GM06990 (cell line): ENCODE data around the gene MGAT5.

Experiments
- DNase-seq: peaks from one replicate; pipeline ENCODE4 v3.0.0-alpha.2; 2011; ENCODE audit not compliant: insufficient read length; ENCODE audit errors: extremely low read depth
- H3K27me3 ChIP-seq: replicated peaks from 2 replicates; pipeline ENCODE4 v1.6.0; 2011; ENCODE audit warnings: low read length; ENCODE audit not compliant: control insufficient read depth, insufficient read depth
- H3K36me3 ChIP-seq: 2 replicates; pipeline ENCODE4 v1.5.1; 2011; ENCODE audit warnings: low read length; ENCODE audit not compliant: control insufficient read depth, insufficient read depth
- H3K4me3 ChIP-seq: replicated peaks from 2 replicates; pipeline ENCODE4 v1.5.1; 2011; ENCODE audit warnings: low read depth, mild to moderate bottlenecking, control low read depth, low read length
- CTCF ChIP-seq: IDR thresholded peaks from 2 replicates; pipeline ENCODE4 v1.5.1; 2011; ENCODE audit warnings: low read length, control low read depth, mild to moderate bottlenecking, inconsistent platforms; ENCODE audit not compliant: insufficient read depth, poor library complexity, severe bottlenecking

MGAT5 gene

GRCh38 chr2:134218414-134218813 is 35.5 kb upstream of the MGAT5 start:
- no peak overlapping the region for H3K4me3 ChIP-seq
- H3K36me3 ChIP-seq, result no peaks in the 10 kb centered on the region; the same call in 1 of the 2 replicates
- no peak for DNase-seq
- H3K27me3 ChIP-seq, result no peaks in the 10 kb centered on the region
- no peak for TF ChIP-seq CTCF

- peak; percentile 23 for TF ChIP-seq CTCF
- Histone ChIP-seq H3K4me3 (no peak overlapping the region), H3K27me3 (no peaks in the 10 kb centered on the region), H3K36me3 (no peaks in the 10 kb centered on the region; the same call in 1 of the 2 replicates)
- peak; percentile 71 for DNase-seq
Observed at GRCh38 chr2:134218930-134219658, 34.8 kb upstream of the MGAT5 start.

GRCh38 chr2:134220344-134220974 is 33.4 kb upstream of the MGAT5 start:
- TF ChIP-seq CTCF, result no peak
- DNase-seq, result no peak
- Histone ChIP-seq H3K27me3 (no peaks in the 10 kb centered on the region), H3K4me3 (no peak overlapping the region), H3K36me3 (no peaks in the 10 kb centered on the region; the same call in 1 of the 2 replicates)

- no peak for DNase-seq
- H3K4me3 ChIP-seq, result no peak overlapping the region
- no peaks in the 10 kb centered on the region for H3K36me3 ChIP-seq
- TF ChIP-seq CTCF, result no peak
- H3K27me3 ChIP-seq, result no peaks in the 10 kb centered on the region
Observed at GRCh38 chr2:134224005-134224404, 29.9 kb upstream of the MGAT5 start.

GRCh38 chr2:134225173-134225572 is 28.7 kb upstream of the MGAT5 start:
- H3K36me3 ChIP-seq, result no peaks in the 10 kb centered on the region
- H3K27me3 ChIP-seq, result no peaks in the 10 kb centered on the region
- TF ChIP-seq CTCF, result no peak
- no peak for DNase-seq
- no peak overlapping the region for H3K4me3 ChIP-seq
